Mucosa of rectum (tissue), 2 donors: Measurements from ENCODE around the gene UNC13C.

Source experiments
- H3K27ac ChIP-seq, 2 donors: one replicate each; pipeline ENCODE4 v1.7.0; 2013; ENCODE audit warnings: inconsistent platforms in 2 of 2, low read depth in 2 of 2, low read length in 2 of 2
- H3K27me3 ChIP-seq, 2 donors: one replicate each; pipeline ENCODE4 v1.7.0; 2013; ENCODE audit warnings: low read length in 2 of 2; ENCODE audit not compliant: control insufficient read depth in 2 of 2, insufficient read depth in 2 of 2
- H3K36me3 ChIP-seq, 2 donors: one replicate each; pipeline ENCODE4 v1.7.0; 2013; ENCODE audit warnings: low read length in 2 of 2; ENCODE audit not compliant: control insufficient read depth in 2 of 2, insufficient read depth in 2 of 2
- H3K4me1 ChIP-seq, 2 donors: one replicate each; pipeline ENCODE4 v1.7.0; 2013; ENCODE audit warnings: low read length in 2 of 2, mild to moderate bottlenecking in 1 of 2; ENCODE audit not compliant: control insufficient read depth in 2 of 2, insufficient read depth in 2 of 2
- H3K4me3 ChIP-seq, 2 donors: one replicate each; pipeline ENCODE4 v1.7.0; 2013; ENCODE audit warnings: low read length in 2 of 2
- H3K9ac ChIP-seq, 2 donors: one replicate each; pipeline ENCODE4 v1.7.0; 2013; ENCODE audit warnings: low read length in 2 of 2, low read depth in 1 of 2, mild to moderate bottlenecking in 1 of 2
- H3K9me3 ChIP-seq, 2 donors: one replicate each; pipeline ENCODE4 v1.7.0; 2013; ENCODE audit warnings: low read length in 2 of 2; ENCODE audit not compliant: control insufficient read depth in 2 of 2
- donor health status: healthy.
- donor health status: Normal muscosa, but diverticular disease.

The UNC13C gene

GRCh38 chr15:54046093-54046492, 67.9 kb downstream of the UNC13C start:
- no peaks in the 10 kb centered on the region for H3K4me1 ChIP-seq
- no peaks in the 10 kb centered on the region for H3K27me3 ChIP-seq
- no peaks in the 10 kb centered on the region for H3K9me3 ChIP-seq
- H3K9ac ChIP-seq: no peak overlapping the region
- no peaks in the 10 kb centered on the region for H3K36me3 ChIP-seq
- no peak overlapping the region for H3K27ac ChIP-seq
- no peak overlapping the region for H3K4me3 ChIP-seq

- Histone ChIP-seq H3K9me3 (no peaks in the 10 kb centered on the region), H3K27ac (no peak overlapping the region), H3K27me3 (no peaks in the 10 kb centered on the region), H3K36me3 (no peaks in the 10 kb centered on the region), H3K4me1 (no peaks in the 10 kb centered on the region), H3K9ac (no peak overlapping the region), H3K4me3 (no peak overlapping the region)
These were observed 86.1 kb downstream of the UNC13C start for GRCh38 chr15:54064365-54064764.

GRCh38 chr15:54066403-54066802, 88.2 kb downstream of the UNC13C start:
- no peaks in the 10 kb centered on the region for H3K36me3 ChIP-seq
- H3K4me3 ChIP-seq: no peak overlapping the region
- H3K9me3 ChIP-seq: no peaks in the 10 kb centered on the region
- H3K9ac ChIP-seq: no peak overlapping the region
- H3K4me1 ChIP-seq: no peaks in the 10 kb centered on the region
- H3K27me3 ChIP-seq: no peaks in the 10 kb centered on the region
- H3K27ac ChIP-seq: no peak overlapping the region

GRCh38 chr15:54082836-54083492, 104.7 kb downstream of the UNC13C start:
- Histone ChIP-seq H3K27me3 (no peaks in the 10 kb centered on the region), H3K9ac (no peak overlapping the region), H3K4me1 (no peaks in the 10 kb centered on the region), H3K36me3 (no peaks in the 10 kb centered on the region), H3K4me3 (no peak overlapping the region), H3K9me3 (no peaks in the 10 kb centered on the region), H3K27ac (no peak overlapping the region)

- no peaks in the 10 kb centered on the region for H3K9me3 ChIP-seq
- H3K27ac ChIP-seq: no peak overlapping the region
- H3K36me3 ChIP-seq: no peaks in the 10 kb centered on the region
- H3K27me3 ChIP-seq: no peaks in the 10 kb centered on the region
- no peak overlapping the region for H3K9ac ChIP-seq
- H3K4me1 ChIP-seq: no peaks in the 10 kb centered on the region
- no peak overlapping the region for H3K4me3 ChIP-seq
These were observed 105.3 kb downstream of the UNC13C start for GRCh38 chr15:54083501-54083900.

GRCh38 chr15:54083991-54084390, 105.8 kb downstream of the UNC13C start:
- Histone ChIP-seq H3K9ac (no peak overlapping the region), H3K4me3 (no peak overlapping the region), H3K36me3 (no peaks in the 10 kb centered on the region), H3K9me3 (no peaks in the 10 kb centered on the region), H3K27ac (no peak overlapping the region), H3K4me1 (no peaks in the 10 kb centered on the region), H3K27me3 (no peaks in the 10 kb centered on the region)

GRCh38 chr15:54088837-54089236, 110.6 kb downstream of the UNC13C start:
- H3K4me1 ChIP-seq: no peaks in the 10 kb centered on the region
- no peaks in the 10 kb centered on the region for H3K27me3 ChIP-seq
- H3K9me3 ChIP-seq: no peaks in the 10 kb centered on the region
- no peaks in the 10 kb centered on the region for H3K36me3 ChIP-seq
- no peak overlapping the region for H3K4me3 ChIP-seq
- H3K27ac ChIP-seq: no peak overlapping the region
- H3K9ac ChIP-seq: no peak overlapping the region

- H3K27me3 ChIP-seq: no peaks in the 10 kb centered on the region
- no peak overlapping the region for H3K4me3 ChIP-seq
- H3K36me3 ChIP-seq: no peaks in the 10 kb centered on the region
- no peaks in the 10 kb centered on the region for H3K9me3 ChIP-seq
- no peak overlapping the region for H3K9ac ChIP-seq
- H3K27ac ChIP-seq: no peak overlapping the region
- no peaks in the 10 kb centered on the region for H3K4me1 ChIP-seq
These were observed 111.5 kb downstream of the UNC13C start for GRCh38 chr15:54089776-54090175.

GRCh38 chr15:54091651-54092050, 113.4 kb downstream of the UNC13C start:
- no peaks in the 10 kb centered on the region for H3K36me3 ChIP-seq
- no peak overlapping the region for H3K9ac ChIP-seq
- H3K27me3 ChIP-seq: no peaks in the 10 kb centered on the region
- no peak overlapping the region for H3K4me3 ChIP-seq
- H3K4me1 ChIP-seq: no peaks in the 10 kb centered on the region
- H3K9me3 ChIP-seq: no peaks in the 10 kb centered on the region
- H3K27ac ChIP-seq: no peak overlapping the region

GRCh38 chr15:54094661-54095060, 116.4 kb downstream of the UNC13C start:
- H3K9me3 ChIP-seq: no peaks in the 10 kb centered on the region
- no peaks in the 10 kb centered on the region for H3K27me3 ChIP-seq
- H3K4me1 ChIP-seq: no peaks in the 10 kb centered on the region
- no peaks in the 10 kb centered on the region for H3K36me3 ChIP-seq
- H3K9ac ChIP-seq: no peak overlapping the region
- no peak overlapping the region for H3K4me3 ChIP-seq
- no peak overlapping the region for H3K27ac ChIP-seq

GRCh38 chr15:54097019-54097418, 118.8 kb downstream of the UNC13C start:
- Histone ChIP-seq H3K36me3 (no peaks in the 10 kb centered on the region), H3K9me3 (no peaks in the 10 kb centered on the region)

More at GRCh38 chr15:54097019-54097418, 118.8 kb downstream of the UNC13C start:
- Histone ChIP-seq H3K27me3 (no peaks in the 10 kb centered on the region), H3K9ac (no peak overlapping the region), H3K4me3 (no peak overlapping the region), H3K4me1 (no peaks in the 10 kb centered on the region), H3K27ac (no peak overlapping the region)
